GM12891 (cell line): Measurements from ENCODE around the gene STPG3.

Experiments used
- POLR2A ChIP-seq: IDR thresholded peaks from 2 replicates; pipeline ENCODE4 v1.6.1; 2011; ENCODE audit warnings: low read depth, low read length, control low read depth
- POLR2AphosphoS5 ChIP-seq: IDR thresholded peaks from 2 replicates; pipeline ENCODE4 v1.6.1; 2011; ENCODE audit warnings: low read depth, low read length, control low read depth
- POU2F2 ChIP-seq: IDR thresholded peaks from 2 replicates; pipeline ENCODE4 v1.6.1; 2011; ENCODE audit warnings: low read depth, mild to moderate bottlenecking, control low read depth, low read length, moderate library complexity
- SPI1 ChIP-seq: IDR thresholded peaks from 2 replicates; pipeline ENCODE4 v1.6.1; 2011; ENCODE audit warnings: low read depth, low read length, control low read depth
- TAF1 ChIP-seq: IDR thresholded peaks from 2 replicates; pipeline ENCODE4 v1.6.1; 2011; ENCODE audit warnings: low read depth, low read length, control low read depth

DNA sequence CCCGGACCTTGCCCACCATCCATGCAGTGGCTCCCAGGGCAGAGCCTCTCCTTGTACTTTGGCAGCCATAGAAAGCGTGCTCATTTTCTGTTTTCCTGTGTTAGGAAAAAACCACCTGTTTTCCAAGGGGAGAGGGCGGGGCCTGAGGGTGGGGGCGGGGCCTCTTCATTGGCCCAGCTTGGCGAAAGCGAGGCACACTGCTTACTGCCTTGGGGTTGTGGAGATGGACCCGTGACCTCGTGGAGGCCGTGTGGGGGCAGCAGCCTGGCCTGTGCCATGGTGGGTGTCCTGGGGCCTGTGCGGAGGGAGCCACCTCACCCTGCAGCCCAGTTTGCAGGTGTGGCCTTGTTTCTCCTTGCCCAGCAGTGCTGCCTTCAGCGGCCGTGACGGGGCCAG, 22.0 kb downstream of the STPG3 start:
- TF ChIP-seq POLR2A (no peak), POLR2AphosphoS5 (no peak), TAF1 (no peak), POU2F2 (no peak), SPI1 (no peak)
